ENCODE data around the gene IGFLR1.

DNA sequence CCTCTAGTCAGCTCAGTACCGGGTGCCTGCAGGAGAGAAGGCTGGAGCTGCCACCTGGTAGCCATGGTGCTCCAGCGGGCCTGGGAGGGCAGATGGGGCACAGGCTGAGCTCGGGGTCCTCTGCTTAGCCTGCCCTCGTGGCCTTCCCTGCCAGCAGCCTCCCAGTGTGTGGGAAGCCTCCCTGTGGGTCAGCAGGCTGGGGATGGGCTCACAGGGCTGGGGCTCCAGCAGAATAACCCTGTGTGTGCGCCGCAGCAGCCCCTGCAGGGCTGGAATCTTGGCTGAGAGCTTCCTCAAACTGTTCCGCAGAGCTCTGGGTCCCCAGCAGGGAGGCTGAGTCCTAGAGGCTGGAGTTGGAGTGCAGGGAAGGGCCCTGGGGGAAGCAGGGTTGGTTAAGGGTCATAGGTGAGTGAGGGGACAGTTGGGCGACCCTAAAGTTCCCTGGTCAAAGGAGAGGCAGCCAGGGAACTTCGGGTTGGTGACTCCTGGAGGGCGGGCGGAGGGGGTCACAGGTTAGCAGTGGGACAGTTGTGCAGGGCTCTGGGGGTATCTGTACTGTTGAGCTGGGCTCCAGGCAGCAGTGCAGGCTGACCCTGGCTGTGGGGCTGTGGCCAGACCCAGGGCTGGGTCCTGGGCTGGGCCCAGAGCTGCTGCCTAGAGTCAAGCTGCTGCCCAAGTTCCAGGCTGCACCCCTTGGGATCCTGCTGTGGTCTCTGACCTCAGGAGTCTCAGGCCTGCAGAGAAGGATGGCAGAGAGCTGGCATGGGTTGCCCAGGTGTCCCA, 47.1 kb upstream of the IGFLR1 start:
- TF ChIP-seq, protein P1, sequence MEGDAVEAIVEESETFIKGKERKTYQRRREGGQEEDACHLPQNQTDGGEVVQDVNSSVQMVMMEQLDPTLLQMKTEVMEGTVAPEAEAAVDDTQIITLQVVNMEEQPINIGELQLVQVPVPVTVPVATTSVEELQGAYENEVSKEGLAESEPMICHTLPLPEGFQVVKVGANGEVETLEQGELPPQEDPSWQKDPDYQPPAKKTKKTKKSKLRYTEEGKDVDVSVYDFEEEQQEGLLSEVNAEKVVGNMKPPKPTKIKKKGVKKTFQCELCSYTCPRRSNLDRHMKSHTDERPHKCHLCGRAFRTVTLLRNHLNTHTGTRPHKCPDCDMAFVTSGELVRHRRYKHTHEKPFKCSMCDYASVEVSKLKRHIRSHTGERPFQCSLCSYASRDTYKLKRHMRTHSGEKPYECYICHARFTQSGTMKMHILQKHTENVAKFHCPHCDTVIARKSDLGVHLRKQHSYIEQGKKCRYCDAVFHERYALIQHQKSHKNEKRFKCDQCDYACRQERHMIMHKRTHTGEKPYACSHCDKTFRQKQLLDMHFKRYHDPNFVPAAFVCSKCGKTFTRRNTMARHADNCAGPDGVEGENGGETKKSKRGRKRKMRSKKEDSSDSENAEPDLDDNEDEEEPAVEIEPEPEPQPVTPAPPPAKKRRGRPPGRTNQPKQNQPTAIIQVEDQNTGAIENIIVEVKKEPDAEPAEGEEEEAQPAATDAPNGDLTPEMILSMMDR (IDR thresholded peaks at IDR 0.05 in 8 of 11, conservative IDR thresholded peaks at IDR 0.05 in 3 of 11), result no peak
- no peak for TF ChIP-seq POLR2AphosphoS5 (IDR thresholded peaks at IDR 0.05)
